H1 (cell line): ENCODE data around the gene ITGB8. TPM values are rescaled to one million over a fixed set of nuclear protein-coding genes. Genes with fewer than 3 reads are reported as not detected.

Experiments used
- CEBPB ChIP-seq: IDR thresholded peaks from 2 replicates; pipeline ENCODE4 v1.6.1; 2012; ENCODE audit warnings: low read depth, low read length
- CREB1 ChIP-seq: IDR thresholded peaks from 2 replicates; pipeline ENCODE4 v1.6.1; 2012; ENCODE audit warnings: inconsistent platforms
- EGR1 ChIP-seq: IDR thresholded peaks from 2 replicates; pipeline ENCODE4 v1.6.1; 2011; ENCODE audit warnings: low read depth, low read length, borderline replicate concordance
- FOSL1 ChIP-seq: IDR thresholded peaks from 2 replicates; pipeline ENCODE4 v1.6.1; 2011; ENCODE audit warnings: mild to moderate bottlenecking, low read depth, low read length, moderate library complexity; ENCODE audit not compliant: insufficient read depth
- HDAC6 ChIP-seq: IDR thresholded peaks from one replicate; pipeline ENCODE4 v1.7.1; 2012; ENCODE audit warnings: low read depth, mild to moderate bottlenecking, inconsistent platforms, low read length, moderate library complexity
- JUN ChIP-seq: IDR thresholded peaks from 2 replicates; pipeline ENCODE4 v1.6.1; 2011; ENCODE audit warnings: low read depth, mild to moderate bottlenecking, improper control_type of control experiment, low read length
- POLR2A ChIP-seq, 2 experiments: IDR thresholded peaks; 1 replicate in 1 of 2; 2 replicates in 1 of 2; pipeline ENCODE4 v1.6.1; 2011; ENCODE audit warnings: low read depth in 2 of 2, low read length in 2 of 2, mild to moderate bottlenecking in 2 of 2; ENCODE audit errors: control extremely low read depth in 1 of 2
- RNF2 ChIP-seq: fragments of 200-900, 300-1000 bp; sonication (generic); IDR thresholded peaks from 2 replicates; pipeline ENCODE4 v1.7.1; 2016; ENCODE audit warnings: borderline replicate concordance, low read depth, mild to moderate bottlenecking, antibody characterized with exemption, low read length; ENCODE audit not compliant: poor library complexity, severe bottlenecking; ENCODE audit errors: missing control alignments
- SIRT6 ChIP-seq: IDR thresholded peaks from one replicate; pipeline ENCODE4 v1.7.1; 2012; ENCODE audit warnings: low read length, inconsistent platforms
- SRF ChIP-seq: IDR thresholded peaks from 2 replicates; pipeline ENCODE4 v1.6.1; 2011; ENCODE audit warnings: mild to moderate bottlenecking, low read depth, low read length, moderate library complexity
- polyA plus RNA-seq, 7 experiments: library from polyadenylated mRNA; depleted of rRNA in 3 of 7; stranded (reverse) in 5 of 7; unstranded in 2 of 7; fragments of >200 nt in 5 of 7; fragments of 200-250 nt in 2 of 7; gene quantifications; 1 replicate in 5 of 7; 2 replicates in 1 of 7; 4 replicates in 1 of 7; pipeline versions ENCODE4 v1.2.1 to v1.2.3, GENCODE V29; 2011 to 2013; ENCODE audit warnings: missing spikeins in 2 of 7, mixed read lengths in 2 of 7
- total RNA-seq: library from RNA; stranded (reverse); fragmentation: NEBNext Ultra II Directional; extraction: Animal tissue kit (Norgen Biotek cat#: 25700); gene quantifications from 2 replicates; pipeline ENCODE4 v1.2.1, GENCODE V29; 2021

Gene ITGB8
- total and polyA plus RNA-seq, 2 of the 8 experiments (the other 6 are each of a cell fraction or from before 2014, with no cell fraction given): 1.2 to 3.6 TPM

GRCh38 chr7:20358762-20359282, 28.1 kb downstream of the ITGB8 start (continued):
- TF ChIP-seq JUN: no peak
- TF ChIP-seq POLR2A (IDR thresholded peaks at IDR 0.05; ENCODE audit: control extremely low read depth in 1 of 2, low read depth in 2 of 2, low read length in 2 of 2): no peak
- no peak for TF ChIP-seq CREB1
- TF ChIP-seq CEBPB: no peak
- no peak for TF ChIP-seq EGR1
- TF ChIP-seq FOSL1: no peak
- no peak for TF ChIP-seq RNF2
- TF ChIP-seq SIRT6: no peak
- no peak for TF ChIP-seq SRF
- TF ChIP-seq HDAC6: no peak
